Activated CD8-positive, alpha-beta memory T cell treated with anti-CD3 and anti-CD28 coated beads, Interleukin-2, amount 10 ng/mL, durations not matched to agents 7 days and 5 days (primary cell): ENCODE data around the gene LAD1. TPM values are rescaled to one million over a fixed set of nuclear protein-coding genes. Genes with fewer than 3 reads are reported as not detected.

ENCODE experiments used
- ATAC-seq: fragments of 150-1000 bp; cut with Tn5 transposase; one replicate; pipeline ENCODE4 v1.10.0; 2021; ENCODE audit warnings: moderate library complexity
- CTCF ChIA-PET: fragments of 350-600 bp; sonication (Branson Sonifier 250); formaldehyde crosslinking; loops from one replicate; lab custom pipeline; 2021; ENCODE audit warnings: antibody characterized with exemption; lab: Charles Lee
- DNase-seq: peaks from one replicate; pipeline ENCODE4 v3.0.0-alpha.2; 2020
- H3K27ac Mint-ChIP-seq: one replicate; pipeline ENCODE4 v1.8.0; 2021; ENCODE audit warnings: mild to moderate bottlenecking, mixed read lengths
- H3K27me3 Mint-ChIP-seq: one replicate; pipeline ENCODE4 v1.8.0; 2021; ENCODE audit warnings: mixed read lengths
- H3K36me3 Mint-ChIP-seq: one replicate; pipeline ENCODE4 v1.8.0; 2021; ENCODE audit warnings: mild to moderate bottlenecking, mixed read lengths
- H3K4me1 Mint-ChIP-seq: one replicate; pipeline ENCODE4 v1.8.0; 2021; ENCODE audit warnings: mixed read lengths
- H3K4me3 Mint-ChIP-seq: one replicate; pipeline ENCODE4 v1.8.0; 2021; ENCODE audit warnings: mild to moderate bottlenecking, moderate library complexity, mixed read lengths
- H3K9me3 Mint-ChIP-seq: one replicate; pipeline ENCODE4 v1.8.0; 2022; ENCODE audit warnings: low read depth, mixed read lengths
- total RNA-seq, 2 experiments: library from RNA; stranded (reverse); gene quantifications; one replicate each; pipeline ENCODE4 v1.2.3, GENCODE V29; 2021

The LAD1 gene
- total RNA-seq, 2 experiments from 2014 or later: not detected

DNA sequence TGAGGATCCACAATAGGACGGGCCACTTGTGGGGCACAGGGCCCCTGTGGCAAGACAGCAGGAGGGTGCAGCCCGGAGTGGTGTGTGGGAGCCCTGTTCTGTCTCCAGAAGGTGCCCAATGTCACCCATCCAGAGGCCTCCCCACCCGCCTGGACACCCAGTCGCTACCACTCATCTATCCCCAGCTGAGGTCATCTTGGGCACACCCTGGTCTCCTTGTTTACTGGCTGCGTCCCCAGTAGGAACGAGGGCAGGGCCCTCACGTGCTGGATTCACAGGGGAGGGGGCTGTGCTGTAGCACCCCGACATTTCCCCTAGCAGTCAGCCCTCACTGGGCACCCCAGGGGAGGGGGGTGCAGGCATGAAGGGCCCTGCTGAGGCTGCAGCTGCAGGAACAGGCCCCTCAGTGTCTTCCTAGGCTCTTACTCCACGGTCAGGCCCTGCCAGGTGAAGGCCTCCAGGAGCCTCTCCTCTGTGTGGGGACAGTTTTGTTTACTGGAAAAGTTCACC, 19.3 kb downstream of the LAD1 start:
- Mint-ChIP-seq H3K27me3 (peaks cover 5% of the 10 kb centered on the region), H3K27ac (no peak overlapping the region), H3K9me3 (no peaks in the 10 kb centered on the region), H3K4me3 (no peak overlapping the region), H3K4me1 (no peaks in the 10 kb centered on the region), H3K36me3 (no peaks in the 10 kb centered on the region)
- CTCF ChIA-PET: no interaction called here
- no peak for ATAC-seq
- DNase-seq: no peak

DNA sequence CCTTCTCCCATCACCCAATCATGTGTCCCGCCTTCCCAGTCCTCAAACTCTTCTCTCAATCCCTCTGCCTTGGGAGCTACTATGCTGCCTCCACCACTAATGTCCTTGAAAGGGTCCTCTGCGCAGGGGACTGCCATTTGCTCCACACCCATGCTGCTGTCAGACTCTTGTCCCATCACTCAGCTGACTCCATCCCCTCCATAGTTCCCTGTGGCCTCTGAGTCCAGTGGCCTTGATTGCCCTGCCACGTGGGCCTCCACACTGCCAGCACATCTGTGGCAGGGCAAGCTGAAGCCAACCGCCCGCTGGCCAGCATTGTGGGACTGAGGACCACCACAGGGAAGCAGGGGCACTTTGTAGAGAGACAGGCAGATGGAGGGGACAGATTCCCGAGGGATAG, 20.3 kb downstream of the LAD1 start:
- H3K36me3 Mint-ChIP-seq: no peaks in the 10 kb centered on the region
- H3K27ac Mint-ChIP-seq: no peak overlapping the region
- H3K4me3 Mint-ChIP-seq: no peak overlapping the region
- ATAC-seq: no peak
- H3K27me3 Mint-ChIP-seq: peaks cover 4% of the 10 kb centered on the region
- CTCF ChIA-PET: no interaction called here
- H3K9me3 Mint-ChIP-seq: no peaks in the 10 kb centered on the region
- no peak for DNase-seq
- no peaks in the 10 kb centered on the region for H3K4me1 Mint-ChIP-seq

DNA sequence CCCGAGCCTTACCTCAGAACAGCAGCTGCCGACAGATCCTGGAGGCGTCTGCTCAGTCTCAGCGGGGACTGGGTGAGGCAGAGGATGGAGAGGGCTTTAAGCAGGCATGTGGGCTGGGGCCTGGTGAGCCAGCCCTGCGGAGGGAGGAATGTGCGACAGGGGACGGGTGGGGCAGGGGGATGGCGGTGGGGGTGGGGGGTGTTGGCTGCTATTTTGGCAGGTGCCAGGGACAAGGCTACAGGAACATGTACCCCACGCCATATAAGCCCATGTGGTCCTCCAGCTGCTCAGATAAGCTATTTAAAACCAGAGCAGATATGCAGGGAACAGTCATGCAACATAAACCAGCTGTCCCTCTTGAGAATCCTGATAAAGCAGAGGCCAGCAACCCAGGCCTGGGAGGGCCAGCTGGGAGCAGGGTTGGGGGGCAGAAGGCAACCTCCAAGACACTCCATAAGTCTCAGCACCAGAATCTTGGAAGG, 21.5 kb downstream of the LAD1 start, which contains the start of gene TNNT2:
TNNT2 (minus strand) TSS at position 70 of the 482 bp plus-strand sequence. CDS start 4,426 bp downstream, outside the sequence.
- DNase-seq (no peak), ATAC-seq (no peak)
- H3K36me3 Mint-ChIP-seq: no peaks in the 10 kb centered on the region
- H3K4me3 Mint-ChIP-seq: no peak within 1 kb of the TSS
- no peaks in the 10 kb centered on the region for H3K4me1 Mint-ChIP-seq
- no peak within 1 kb of the TSS for H3K27ac Mint-ChIP-seq
- peaks cover 2% of the 10 kb centered on the region for H3K27me3 Mint-ChIP-seq
- CTCF ChIA-PET: no interaction called here
- H3K9me3 Mint-ChIP-seq: no peaks in the 10 kb centered on the region

DNA sequence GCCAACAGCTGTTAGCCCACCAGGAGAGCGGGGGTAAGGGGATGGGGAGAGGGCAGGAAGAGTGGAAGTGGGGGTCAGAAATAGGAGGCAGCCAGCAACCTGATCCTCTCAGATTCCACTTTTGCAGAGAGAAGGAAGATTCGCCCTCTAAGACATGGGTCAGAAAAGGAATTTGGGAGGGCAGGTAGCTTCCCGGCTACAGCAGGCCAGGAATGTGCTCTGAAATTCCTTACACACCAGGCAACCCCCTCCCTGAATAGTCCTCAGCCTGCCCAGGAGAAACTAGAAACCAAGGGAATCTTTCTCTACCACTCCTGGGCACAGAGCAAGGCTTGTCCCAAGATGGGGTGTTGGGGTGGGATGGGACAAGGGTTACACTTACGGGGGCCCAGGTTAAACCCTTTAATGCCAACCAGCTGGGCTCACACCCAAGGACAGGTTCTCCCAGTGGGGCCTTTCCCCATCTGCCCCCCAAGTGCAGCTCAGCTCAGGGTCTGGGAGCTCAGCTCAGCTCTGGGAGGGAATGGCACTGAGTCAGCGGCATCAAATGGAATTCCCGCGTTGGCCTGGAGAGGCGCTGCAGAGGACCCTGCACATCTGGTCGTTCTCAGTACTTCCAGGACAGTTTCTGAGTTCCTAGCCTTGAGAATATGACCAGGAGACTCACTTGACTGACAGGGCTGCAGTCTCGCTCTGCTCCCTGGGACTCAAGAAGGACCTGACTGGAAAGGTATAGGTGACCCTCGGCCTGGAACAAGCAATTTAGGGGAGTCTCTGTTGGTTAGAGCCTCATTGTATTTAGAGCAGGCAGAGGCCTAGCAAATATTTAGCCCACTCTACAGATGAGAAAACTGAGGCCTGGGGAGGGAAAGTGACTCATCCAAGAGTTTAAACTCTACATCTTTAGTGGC, 22.4 kb downstream of the LAD1 start:
- H3K4me3 Mint-ChIP-seq: no peak overlapping the region
- ATAC-seq (peak; percentile 57), DNase-seq (no peak)
- no peaks in the 10 kb centered on the region for H3K36me3 Mint-ChIP-seq
- H3K27ac Mint-ChIP-seq: no peak overlapping the region
- H3K27me3 Mint-ChIP-seq: peaks cover 10% of the 10 kb centered on the region
- H3K9me3 Mint-ChIP-seq: no peaks in the 10 kb centered on the region
- no peaks in the 10 kb centered on the region for H3K4me1 Mint-ChIP-seq
- CTCF ChIA-PET: interaction anchor here (1.5 to 1.8 kb wide), 2 partner anchors 9 to 16 kb away, joined by 4 to 5 read pairs; no protein-coding TSS in a partner anchor

DNA sequence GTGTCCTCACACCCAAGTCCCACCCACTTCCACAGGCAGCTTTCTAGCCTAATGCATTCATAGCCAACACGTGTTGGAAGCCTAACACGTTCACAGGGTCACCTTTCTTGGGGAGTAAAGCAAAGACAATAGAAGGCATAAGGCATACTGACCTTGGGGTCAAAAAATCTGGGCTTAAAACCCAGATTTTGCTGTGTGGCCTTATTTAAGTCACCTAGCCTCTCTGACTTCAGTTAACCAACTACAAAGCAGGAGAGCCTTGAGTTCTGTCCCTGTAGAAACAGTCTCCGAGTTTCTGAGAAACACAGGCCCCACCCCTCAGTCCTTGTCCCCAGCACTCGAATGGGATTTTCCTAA, 23.0 kb downstream of the LAD1 start:
- Mint-ChIP-seq H3K36me3 (no peaks in the 10 kb centered on the region), H3K4me1 (no peaks in the 10 kb centered on the region), H3K9me3 (no peaks in the 10 kb centered on the region), H3K27ac (no peak overlapping the region), H3K4me3 (no peak overlapping the region), H3K27me3 (peaks cover 16% of the 10 kb centered on the region)
- CTCF ChIA-PET: interaction anchor here (1.5 to 1.8 kb wide), 2 partner anchors 10 to 15 kb away, joined by 4 to 5 read pairs; no protein-coding TSS in a partner anchor
- ATAC-seq: no peak
- DNase-seq: no peak

DNA sequence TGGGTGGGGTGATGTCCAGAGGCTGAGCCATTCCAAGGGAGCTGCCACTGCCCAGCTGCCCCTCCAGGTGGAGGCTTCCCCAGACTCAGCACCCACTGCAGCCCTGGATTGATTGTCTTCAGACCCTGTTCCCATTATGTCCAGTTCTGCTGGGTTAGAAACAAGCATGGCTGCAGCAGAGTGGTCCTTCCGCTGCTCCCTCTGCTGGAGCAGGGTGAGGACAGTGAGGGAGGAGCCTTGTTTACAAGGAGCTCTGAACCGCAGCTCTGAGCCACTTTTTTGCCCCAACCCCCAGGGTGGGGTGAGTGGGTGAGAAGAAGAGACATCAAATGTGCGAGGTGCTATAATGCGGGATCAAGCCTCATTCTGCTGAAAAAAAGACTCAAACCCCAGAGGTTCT, 24.0 kb downstream of the LAD1 start:
- CTCF ChIA-PET: interaction anchor here (1.5 to 1.8 kb wide), 2 partner anchors 10 to 14 kb away, joined by 4 to 5 read pairs; no protein-coding TSS in a partner anchor
- peaks cover 23% of the 10 kb centered on the region for H3K27me3 Mint-ChIP-seq
- H3K4me1 Mint-ChIP-seq: no peaks in the 10 kb centered on the region

DNA sequence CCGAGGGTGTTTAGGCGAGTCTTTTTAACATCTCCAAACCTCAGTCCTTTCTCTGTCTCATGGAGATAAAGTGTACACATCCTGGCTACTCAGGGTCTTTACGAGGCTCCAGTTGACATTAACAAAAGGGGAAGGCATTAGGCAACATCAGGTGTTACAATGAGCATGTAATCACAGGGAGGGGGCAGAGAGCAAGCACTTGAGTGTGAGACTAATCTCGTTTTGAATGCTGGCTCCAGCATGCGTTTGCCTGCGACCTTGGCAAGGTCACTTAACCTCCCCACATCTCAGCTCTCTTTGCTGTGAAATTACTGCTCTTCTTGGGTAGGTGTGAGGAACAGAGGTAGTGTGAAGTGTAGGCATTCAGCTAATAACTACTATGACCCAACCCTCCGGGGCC, 24.8 kb downstream of the LAD1 start:
- Mint-ChIP-seq H3K4me1 (no peaks in the 10 kb centered on the region), H3K27ac (no peak overlapping the region), H3K4me3 (no peak overlapping the region), H3K27me3 (peaks cover 24% of the 10 kb centered on the region), H3K36me3 (no peaks in the 10 kb centered on the region), H3K9me3 (no peaks in the 10 kb centered on the region)
- no peak for ATAC-seq
- CTCF ChIA-PET: no interaction called here
- no peak for DNase-seq

More for the DNA sequence above, 24.0 kb downstream of the LAD1 start:
- H3K4me3 Mint-ChIP-seq: no peak overlapping the region
- DNase-seq (no peak), ATAC-seq (no peak)
- no peaks in the 10 kb centered on the region for H3K9me3 Mint-ChIP-seq
- H3K27ac Mint-ChIP-seq: no peak overlapping the region
- no peaks in the 10 kb centered on the region for H3K36me3 Mint-ChIP-seq

DNA sequence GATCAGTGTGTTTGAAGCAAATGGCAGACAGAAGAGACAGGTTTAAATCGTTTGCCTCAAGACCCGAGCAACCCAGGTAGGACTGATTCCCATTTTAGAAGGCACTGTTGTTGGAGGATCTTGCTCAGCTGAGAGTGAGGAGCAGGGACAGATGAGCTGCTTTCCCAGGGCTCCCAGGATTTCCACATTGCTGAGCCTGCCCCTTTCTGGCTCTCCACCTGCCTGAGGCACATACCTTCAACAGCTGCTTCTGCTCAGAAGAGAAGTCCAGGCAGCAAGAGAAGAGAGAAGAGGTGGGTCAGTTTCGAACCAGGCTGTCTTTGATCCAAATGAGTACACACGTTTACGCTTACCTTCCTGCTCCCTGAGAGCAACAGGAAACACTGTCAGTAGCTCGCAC, 27.3 kb downstream of the LAD1 start:
- ATAC-seq (no peak), DNase-seq (no peak)
- no peaks in the 10 kb centered on the region for H3K4me1 Mint-ChIP-seq
- H3K36me3 Mint-ChIP-seq: no peaks in the 10 kb centered on the region
- H3K27me3 Mint-ChIP-seq: peaks cover 27% of the 10 kb centered on the region
- no peak overlapping the region for H3K4me3 Mint-ChIP-seq
- no peak overlapping the region for H3K27ac Mint-ChIP-seq
- CTCF ChIA-PET: no interaction called here
- no peaks in the 10 kb centered on the region for H3K9me3 Mint-ChIP-seq

DNA sequence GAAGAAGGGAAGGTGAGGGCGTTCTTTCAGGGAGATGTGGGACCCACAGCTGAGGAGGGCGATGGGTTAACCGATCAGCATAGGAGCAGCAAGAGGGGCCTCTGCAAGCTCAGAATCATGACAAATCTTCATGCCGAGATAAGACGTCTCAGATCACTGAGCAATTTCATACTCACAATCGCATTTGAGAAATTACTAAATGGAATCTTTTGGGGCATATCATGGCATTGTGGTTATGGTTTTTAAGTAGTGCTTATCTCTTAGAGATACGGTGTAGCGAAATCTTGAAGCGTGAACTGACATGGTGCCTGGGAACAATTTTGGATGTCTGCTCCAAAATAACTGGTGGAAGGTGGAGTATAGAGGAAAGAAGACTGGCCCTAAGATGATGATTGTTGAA, 27.8 kb downstream of the LAD1 start:
- no peaks in the 10 kb centered on the region for H3K9me3 Mint-ChIP-seq
- ATAC-seq (no peak), DNase-seq (no peak)
- H3K27me3 Mint-ChIP-seq: peaks cover 27% of the 10 kb centered on the region
- no peaks in the 10 kb centered on the region for H3K4me1 Mint-ChIP-seq
- no peak overlapping the region for H3K4me3 Mint-ChIP-seq
- no peak overlapping the region for H3K27ac Mint-ChIP-seq
- H3K36me3 Mint-ChIP-seq: no peaks in the 10 kb centered on the region
- CTCF ChIA-PET: no interaction called here

DNA sequence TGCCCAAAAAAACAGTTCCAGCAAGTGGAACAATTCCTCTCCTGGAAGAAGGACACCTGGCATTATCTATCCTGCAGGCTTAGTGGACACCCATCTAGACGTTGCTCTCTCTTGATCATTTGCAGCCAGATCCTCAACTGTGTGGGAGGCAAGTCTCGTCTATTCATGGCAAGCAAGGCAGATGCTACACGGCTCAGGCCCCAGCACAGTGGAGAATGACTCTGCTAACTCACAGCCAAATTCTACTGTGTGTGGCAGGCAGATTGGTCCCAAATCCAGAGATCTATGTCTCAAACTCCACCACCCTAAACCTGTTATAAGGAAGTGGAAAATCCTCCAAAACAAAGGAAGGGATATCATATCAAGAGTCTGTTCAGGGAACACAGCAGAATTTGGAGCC, 28.6 kb downstream of the LAD1 start:
- Mint-ChIP-seq H3K9me3 (no peaks in the 10 kb centered on the region), H3K27me3 (peaks cover 27% of the 10 kb centered on the region), H3K4me3 (no peak overlapping the region), H3K4me1 (no peaks in the 10 kb centered on the region), H3K27ac (no peak overlapping the region), H3K36me3 (no peaks in the 10 kb centered on the region)
- ATAC-seq (no peak), DNase-seq (no peak)
- CTCF ChIA-PET: no interaction called here

DNA sequence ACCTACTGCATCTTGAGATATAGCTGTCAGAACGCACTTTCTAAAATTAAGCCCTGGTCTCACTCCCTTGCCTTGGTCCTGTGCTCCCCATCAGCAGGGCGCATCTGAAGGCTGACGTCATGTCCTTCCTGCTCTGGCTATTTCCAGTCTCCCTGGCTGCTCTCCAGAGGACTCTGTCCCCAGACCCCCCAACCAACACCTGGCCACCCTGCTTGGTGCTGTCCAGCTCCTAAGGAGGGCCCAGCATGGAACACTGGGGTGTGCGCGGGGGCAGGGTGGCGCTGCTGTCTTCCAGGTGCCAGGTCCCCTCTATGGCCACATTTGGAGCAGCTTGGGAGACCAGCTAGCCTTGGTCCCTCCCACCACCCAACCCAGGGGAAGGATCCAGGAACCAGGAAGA, 29.9 kb downstream of the LAD1 start:
- CTCF ChIA-PET: no interaction called here
- Mint-ChIP-seq H3K27ac (no peak overlapping the region), H3K9me3 (no peaks in the 10 kb centered on the region), H3K36me3 (no peaks in the 10 kb centered on the region), H3K27me3 (peaks cover 24% of the 10 kb centered on the region), H3K4me1 (no peaks in the 10 kb centered on the region), H3K4me3 (no peak overlapping the region)
- DNase-seq (no peak), ATAC-seq (no peak)

DNA sequence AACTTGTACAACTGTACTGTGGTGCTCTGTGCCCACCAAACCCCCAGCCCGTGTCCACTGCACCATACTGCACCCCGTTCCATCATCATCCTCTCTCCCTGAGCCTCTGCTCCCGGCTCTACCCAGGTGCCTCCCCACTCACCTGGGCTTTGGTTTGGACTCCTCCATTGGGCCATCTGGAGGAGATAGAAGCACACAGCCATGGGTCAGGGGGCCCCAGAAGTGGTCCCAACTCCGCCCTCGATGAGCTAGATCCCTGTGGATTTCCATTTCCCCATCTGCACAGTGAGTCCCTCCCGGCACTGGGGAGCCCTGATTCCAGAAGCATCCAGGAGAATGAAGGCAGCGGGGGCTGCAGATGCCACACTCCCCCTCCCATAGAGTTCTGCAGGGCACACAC, 32.4 kb downstream of the LAD1 start:
- peaks cover 20% of the 10 kb centered on the region for H3K27me3 Mint-ChIP-seq
- H3K4me1 Mint-ChIP-seq: no peaks in the 10 kb centered on the region
- CTCF ChIA-PET: no interaction called here
- DNase-seq: no peak
- no peak for ATAC-seq
- H3K27ac Mint-ChIP-seq: no peak overlapping the region
- no peaks in the 10 kb centered on the region for H3K36me3 Mint-ChIP-seq
- H3K4me3 Mint-ChIP-seq: no peak overlapping the region
- no peaks in the 10 kb centered on the region for H3K9me3 Mint-ChIP-seq

DNA sequence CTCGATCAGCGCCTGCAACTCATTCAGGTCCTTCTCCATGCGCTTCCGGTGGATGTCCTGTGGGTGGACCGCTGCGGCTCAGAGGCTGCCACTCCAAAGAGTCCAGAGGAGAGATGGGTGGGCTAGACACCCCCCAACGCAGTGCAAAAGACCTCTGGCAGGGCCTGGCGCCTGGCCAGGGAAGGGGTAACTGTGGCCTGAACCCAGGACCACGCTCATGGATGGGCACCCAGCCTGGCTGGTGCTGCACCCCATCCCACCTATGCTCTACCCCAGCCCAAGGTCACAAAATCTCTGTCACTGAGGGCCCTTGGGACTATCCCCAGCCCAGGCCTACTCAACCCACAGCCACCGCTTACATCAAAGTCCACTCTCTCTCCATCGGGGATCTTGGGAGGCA, 33.9 kb downstream of the LAD1 start:
- no peaks in the 10 kb centered on the region for H3K9me3 Mint-ChIP-seq
- no peak for ATAC-seq
- H3K36me3 Mint-ChIP-seq: no peaks in the 10 kb centered on the region
- CTCF ChIA-PET: interaction anchor here (0.7 to 2.3 kb wide), 2 partner anchors 17 to 111 kb away, joined by 3 to 6 read pairs; no protein-coding TSS in a partner anchor
- no peak overlapping the region for H3K4me3 Mint-ChIP-seq
- peaks cover 8% of the 10 kb centered on the region for H3K27me3 Mint-ChIP-seq
- no peak for DNase-seq
- no peaks in the 10 kb centered on the region for H3K4me1 Mint-ChIP-seq
- no peak overlapping the region for H3K27ac Mint-ChIP-seq

DNA sequence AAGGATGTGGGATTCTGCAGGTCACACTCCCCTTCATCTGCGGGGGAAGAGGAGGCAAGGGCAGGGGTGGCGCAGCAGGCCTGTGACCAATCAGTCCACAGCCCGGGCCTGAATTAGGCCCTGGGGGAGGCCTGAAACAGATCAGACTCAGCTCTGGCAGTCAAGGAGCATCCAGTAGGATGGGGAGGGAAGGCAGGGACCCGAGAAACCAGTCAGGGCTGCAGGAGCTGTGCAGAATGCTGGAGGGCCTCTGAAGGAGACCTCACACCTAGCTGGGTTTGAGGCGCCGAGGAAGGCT, 34.4 kb downstream of the LAD1 start:
- Mint-ChIP-seq H3K4me3 (no peak overlapping the region), H3K4me1 (no peaks in the 10 kb centered on the region), H3K27me3 (peaks cover 6% of the 10 kb centered on the region), H3K9me3 (no peaks in the 10 kb centered on the region), H3K36me3 (no peaks in the 10 kb centered on the region), H3K27ac (no peak overlapping the region)
- no peak for DNase-seq
- CTCF ChIA-PET: interaction anchor here (0.7 to 2.3 kb wide), 2 partner anchors 17 to 111 kb away, joined by 3 to 6 read pairs; no protein-coding TSS in a partner anchor
- no peak for ATAC-seq
